RKO (cell line): ENCODE results near the gene SHQ1.
"Not testable (repeated sequence)": the region's sequence is repeated elsewhere in the genome, so short reads cannot be mapped to it uniquely, and the experiment has no call there.

Experiments
- DNase-seq: peaks from one replicate; pipeline ENCODE4 v3.0.0-alpha.2; 2016; ENCODE audit warnings: low spot score

Gene SHQ1

DNA sequence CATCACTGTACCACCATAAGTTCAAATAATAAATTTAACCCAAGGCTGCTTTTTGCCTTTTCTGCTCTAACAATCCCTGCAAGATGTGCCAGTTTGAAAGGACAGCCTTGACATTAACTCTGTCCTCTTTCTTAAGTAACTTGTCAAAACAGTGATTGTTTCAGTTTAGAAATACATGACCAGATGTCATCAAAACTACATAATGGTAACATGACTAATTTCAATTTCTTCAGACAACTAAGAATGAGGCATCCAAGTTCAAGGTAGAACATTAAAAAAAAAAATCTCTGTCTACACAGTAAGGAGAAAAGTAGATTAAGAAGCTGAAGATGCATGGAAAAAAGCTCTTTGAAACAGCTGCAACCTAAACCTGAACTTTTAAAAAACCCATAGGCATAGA lies 47.4 kb downstream of the SHQ1 start:
- no peak for DNase-seq

DNA sequence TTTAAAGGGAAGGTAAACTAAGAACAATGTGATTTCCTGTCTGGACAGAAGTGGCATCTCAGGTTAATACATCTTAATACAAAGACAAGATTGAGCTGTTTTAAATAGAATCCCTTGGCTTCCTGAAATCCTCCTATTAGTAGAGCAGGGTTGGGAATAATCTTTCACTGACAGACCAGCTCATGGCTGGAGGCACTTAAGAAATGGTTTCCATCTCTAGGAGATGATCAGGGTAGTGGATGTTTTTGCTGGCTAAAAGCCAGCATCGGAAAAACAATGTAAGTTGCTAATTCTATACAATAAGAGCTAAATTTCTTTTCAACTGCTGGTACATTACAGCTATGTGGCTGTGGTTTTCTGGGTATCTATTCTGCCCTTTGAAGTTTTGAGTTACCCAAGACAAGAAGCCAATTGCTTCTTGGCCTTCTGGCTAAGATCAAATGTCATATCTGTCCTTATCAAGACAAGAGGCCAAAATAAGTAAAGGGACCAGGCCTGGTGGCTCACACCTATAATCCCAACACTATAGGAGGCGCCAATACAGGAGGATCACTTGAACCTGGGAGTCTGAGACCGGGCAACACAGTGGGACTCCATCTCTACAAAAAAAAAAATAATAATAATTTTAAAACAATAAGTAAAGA lies 49.6 kb downstream of the SHQ1 start:
- no peak for DNase-seq

DNA sequence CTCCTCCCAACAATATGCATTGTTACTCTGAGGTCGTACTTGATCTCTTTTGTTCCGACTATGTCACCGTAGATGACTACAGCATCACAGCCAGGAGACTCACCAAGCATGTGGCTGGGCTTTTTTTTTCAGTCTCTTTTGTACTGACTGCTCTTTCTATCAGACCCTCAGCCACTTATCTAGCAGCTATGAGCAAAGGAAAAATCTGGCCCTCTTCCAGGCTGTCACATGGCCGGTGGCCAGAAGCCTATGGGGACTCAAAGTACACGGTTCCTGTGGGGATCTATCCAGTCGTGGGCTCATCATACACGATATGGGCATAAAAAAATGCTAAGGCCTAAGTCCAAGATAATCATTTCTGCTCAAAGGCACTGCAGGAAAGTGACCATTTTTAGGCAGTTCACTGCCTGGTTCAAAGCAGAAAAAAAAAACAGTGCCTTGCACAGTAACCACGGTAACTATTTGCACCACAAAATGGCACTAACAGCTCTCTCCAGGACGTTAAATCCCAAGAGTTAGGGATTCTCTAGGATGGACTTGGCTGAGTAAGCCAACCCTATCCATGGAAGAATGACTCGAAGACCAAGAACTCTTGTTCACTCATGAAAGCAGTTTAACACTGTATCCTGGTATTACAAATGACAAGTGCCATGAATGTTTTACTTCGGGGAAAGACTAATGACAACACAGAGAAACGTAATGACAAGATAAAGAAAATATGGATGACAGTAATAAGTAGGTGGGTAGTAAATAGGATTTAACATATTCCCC lies 50.3 kb downstream of the SHQ1 start:
- DNase-seq, result peak; percentile 2

DNA sequence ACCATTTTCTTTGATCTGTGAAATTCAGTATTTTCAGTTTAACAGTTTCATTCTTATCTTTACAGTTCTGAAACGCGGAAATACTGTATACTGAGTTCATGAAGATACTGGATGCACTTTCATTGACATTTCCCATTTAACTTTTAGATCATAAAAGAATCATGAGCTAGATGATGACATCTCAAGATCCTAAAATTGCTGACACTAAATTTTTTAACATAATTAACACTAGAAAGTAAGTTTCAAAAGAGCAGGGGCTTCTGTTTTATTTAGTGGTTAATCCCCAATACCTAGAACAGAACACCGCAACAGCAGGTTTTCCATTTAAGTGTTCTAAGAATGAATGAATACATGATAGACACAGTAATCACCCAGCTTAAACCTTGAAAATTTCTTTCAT lies 54.2 kb downstream of the SHQ1 start:
- no peak for DNase-seq

DNA sequence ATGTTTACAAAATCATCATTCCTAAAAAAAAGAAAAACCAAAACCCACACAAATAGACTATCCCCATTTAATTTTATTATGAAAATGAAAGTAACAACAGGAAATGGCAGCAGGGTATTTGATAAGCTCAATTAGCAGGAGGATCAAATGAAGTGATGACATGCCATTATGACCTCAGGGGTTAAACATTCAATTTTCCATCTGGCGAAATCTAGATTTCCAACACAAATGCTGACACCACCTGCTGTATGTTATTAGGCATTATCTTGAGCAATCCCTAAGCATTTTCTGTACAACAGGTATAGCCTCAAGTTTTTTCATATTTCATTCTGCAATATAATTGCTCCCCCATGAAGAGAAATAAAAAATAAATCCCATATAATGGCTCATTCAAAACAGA lies 57.1 kb downstream of the SHQ1 start:
- DNase-seq, result peak; percentile 9

DNA sequence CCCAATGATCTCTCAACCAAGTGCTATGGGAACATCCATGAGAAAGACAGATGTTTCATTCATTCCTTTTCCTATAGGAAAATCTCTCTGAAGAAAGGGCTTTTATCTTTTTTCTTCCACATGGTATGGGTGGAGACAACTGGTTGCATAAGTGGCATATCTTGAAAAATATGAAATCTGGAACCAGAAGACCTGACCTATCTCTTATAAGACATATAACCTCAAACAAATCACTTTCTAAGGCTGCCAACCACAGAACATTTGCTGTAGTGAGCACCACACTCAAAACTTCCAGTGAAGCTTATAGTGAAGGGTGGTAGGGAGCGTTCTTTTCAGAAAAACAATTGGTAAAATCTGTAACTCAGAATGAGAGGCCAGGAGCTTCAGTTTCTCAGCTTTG lies 58.5 kb downstream of the SHQ1 start:
- no peak for DNase-seq

DNA sequence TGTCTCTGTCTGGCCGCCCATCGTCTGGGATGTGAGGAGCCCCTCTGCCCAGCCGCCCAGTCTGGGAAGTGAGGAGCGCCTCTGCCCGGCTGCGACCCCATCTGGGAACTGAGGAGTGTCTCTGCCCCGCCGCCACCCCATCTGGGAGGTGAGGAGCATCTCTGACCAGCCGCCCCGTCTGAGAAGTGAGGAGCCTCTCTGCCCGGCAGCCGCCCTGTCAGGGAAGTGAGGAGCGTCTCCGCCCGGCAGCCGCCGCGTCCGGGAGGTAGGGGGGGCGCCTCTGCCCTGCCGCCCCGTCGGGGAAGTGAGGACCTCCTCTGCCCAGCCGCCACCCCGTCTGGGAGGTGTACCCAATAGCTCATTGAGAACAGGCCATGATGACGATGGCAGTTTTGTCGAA lies 60.0 kb downstream of the SHQ1 start:
- DNase-seq, result not testable (repeated sequence)

DNA sequence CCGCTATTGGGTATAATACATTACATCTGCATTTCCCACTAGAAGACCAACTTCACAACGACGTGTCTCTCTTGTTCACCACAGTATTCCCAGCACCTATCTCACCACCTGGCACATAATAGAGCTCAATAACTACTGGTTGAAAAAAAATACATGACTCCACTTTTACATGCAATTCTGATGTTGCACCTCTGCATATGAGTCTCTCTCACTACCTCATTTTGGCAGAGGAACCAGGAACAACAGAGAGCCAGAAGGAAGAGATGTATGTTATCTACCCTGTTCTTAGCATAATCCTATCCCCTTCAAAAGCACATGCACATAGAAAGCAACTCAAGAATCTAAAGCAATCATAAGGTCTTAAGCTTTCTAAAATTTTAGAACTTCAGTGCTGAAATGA lies 61.6 kb downstream of the SHQ1 start:
- DNase-seq, result no peak

DNA sequence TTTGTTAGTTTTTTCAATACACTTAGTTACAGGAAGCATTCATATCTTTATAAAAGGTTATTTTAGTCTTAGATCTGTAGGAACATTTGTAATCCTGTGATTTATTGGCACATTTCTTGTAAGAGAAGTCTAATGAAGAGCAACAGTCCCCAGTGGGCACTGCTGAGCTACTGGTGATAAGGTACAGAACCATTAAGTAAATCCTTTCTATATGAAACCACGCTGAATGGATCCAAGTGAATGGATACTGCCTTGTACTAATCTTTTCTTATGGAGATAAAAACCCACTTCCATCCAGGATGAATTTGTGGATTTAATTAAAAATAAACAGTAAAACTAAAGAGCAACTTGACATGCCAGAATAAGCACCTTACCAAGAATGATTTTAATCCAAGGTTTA lies 64.0 kb downstream of the SHQ1 start:
- no peak for DNase-seq

DNA sequence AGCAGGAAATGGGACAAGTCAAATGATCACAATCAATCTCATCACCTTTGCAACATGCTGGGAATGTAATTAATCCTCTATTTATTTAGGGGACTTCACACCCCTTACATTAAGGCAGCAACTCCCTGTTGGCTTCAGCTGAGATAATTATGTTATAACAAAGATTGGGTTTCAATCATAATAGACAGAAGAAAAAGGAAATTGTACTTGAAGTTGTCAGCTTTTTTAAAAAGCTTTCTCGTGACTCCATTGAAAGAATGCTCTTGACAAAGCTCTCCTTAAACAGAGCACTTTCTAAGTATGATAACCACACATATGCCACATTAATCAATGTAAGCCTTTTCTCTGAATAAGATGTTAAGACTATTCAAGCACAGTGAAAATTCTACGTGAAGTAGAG lies 65.7 kb downstream of the SHQ1 start:
- no peak for DNase-seq

DNA sequence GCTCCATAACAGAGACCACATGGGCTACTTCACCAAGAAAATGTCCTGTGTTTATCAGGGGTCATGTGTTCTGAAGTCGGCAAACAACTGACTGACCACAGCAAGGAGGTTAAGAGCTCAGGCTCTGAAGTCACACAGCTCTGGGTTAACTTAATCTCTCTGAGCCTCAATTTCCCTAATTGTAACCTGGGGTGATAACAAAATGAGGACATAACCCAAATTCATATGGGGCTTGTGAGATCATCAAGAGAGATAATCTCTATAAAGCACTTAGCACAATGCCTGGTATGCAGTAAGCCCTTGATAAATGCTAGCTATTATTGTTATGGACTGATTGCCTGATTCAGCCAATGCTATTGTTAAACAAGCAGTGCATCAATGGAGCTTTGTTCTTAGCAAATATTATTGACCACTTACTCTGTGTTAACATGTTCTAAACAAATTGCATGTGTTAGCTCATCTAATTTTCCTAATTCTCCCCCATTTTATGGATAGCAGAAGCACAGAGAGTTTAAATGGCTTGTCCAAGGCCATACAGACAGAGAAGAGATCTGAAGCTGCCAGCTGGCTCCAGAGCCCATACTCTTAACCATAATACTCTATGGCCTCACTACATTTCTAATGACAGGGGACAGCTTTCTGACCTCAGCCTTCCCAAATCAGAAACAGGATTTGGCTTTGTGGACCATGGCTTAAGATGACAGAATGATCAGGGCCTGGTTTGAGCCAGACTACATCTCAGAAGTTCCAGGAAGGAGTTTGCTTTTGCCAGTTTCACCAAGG lies 78.3 kb downstream of the SHQ1 start:
- DNase-seq, result no peak

DNA sequence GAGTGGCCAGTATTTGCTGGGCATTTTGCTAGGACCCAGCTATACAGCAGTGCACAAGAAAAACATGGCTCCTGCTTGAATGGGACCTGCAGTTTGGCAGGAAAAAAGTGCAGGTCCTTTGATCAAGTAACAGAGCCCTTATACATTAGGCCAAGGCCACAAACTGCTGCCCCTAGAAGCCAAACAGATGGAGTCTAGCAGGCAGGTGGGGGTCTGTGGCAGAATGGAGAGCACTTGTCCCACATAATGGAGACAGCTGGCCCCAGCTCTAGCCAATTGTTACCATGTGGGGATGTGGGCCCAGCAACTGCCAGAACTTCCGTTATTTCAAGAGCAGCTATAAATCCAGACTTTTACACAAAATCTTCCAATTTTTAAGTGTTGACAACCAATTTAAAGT lies 79.3 kb downstream of the SHQ1 start:
- no peak for DNase-seq

DNA sequence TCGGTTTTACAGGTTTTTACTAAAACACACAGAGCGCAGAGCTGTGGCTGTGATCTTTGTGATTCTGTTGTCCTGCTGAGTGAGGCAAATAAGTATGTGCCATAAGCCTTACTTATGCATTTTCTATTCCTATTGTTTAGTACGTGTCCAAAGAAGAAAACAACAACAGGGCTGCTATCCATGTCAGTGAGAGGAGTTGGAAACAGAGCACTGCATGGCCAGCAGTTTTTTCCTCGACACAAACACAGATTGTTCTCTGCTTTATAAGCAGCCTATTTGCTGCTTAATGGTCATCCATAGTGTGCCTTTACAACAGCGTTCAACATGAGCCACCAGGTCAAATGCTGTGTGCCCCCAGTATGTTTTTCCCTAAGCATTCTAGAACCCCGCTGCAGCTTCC lies 79.8 kb downstream of the SHQ1 start:
- no peak for DNase-seq

DNA sequence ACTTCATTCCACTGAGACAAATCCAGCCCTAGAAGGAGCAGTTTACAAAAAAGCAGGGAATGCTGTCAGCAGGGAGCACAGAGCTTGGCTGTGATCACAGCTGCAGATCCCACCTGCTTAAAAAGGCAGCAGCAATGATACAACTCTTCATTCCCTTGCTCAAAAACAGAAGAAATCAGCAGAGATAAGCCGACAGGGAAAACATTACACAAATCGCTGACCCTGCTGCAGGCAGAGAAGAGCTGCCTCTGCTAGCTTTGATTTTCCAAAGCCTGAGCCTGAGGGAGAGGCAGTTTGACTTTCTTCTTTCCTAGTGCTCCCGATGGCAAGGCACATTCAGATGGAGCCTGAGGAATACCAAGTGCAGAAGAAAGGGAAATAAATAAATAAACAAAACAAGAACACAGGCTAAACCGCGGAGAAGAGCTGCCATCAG lies 80.2 kb downstream of the SHQ1 start:
- no peak for DNase-seq

DNA sequence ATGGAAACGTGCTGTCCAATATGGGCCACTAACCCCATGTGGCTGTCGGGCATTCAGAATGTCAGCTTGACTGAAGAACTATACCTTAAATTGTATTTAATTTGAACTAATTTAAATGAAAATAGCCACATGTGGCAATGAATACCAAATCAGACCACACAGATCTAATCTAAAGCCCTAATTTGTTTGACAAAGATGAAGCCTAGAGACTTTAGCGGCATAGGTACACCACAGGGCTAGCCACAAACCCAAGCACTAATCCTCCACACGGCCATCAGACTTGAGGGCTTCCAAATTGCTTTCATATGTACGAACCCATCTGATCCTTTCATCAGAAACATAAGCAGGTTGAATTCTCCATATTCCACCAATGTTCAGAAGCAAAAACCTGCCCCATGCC lies 81.4 kb downstream of the SHQ1 start:
- no peak for DNase-seq

DNA sequence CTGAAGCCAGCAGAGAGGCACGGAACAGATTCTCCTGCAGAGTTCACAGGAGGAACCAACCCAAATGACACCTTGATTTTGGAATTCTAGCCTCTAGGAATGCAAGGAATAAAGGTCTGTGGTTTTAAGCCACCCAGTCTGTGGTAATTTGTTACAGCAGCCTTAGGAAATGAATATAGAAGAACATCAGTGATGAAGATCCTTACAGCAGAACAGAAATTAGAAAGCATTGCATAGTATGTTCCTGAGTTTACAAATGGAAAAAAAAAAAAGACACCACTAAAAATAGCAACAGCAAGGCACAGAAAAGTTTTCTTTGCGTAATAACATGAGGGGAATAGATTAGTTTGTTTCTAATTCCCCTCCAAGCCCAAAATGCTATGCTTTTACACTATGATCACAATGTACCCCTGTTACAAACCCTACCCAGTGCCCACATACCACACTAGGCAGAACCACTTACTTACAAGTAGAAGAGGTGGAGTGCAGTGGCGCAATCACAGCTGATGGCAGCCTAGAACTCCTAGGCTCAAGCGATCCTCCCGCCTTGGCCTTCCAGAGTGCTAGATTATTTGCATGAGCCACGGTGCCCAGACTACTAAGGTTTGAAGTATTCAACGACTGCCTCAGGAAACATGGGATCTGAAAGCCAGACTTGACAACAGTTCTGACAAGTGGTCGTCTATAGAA lies 84.3 kb downstream of the SHQ1 start:
- DNase-seq, result no peak

DNA sequence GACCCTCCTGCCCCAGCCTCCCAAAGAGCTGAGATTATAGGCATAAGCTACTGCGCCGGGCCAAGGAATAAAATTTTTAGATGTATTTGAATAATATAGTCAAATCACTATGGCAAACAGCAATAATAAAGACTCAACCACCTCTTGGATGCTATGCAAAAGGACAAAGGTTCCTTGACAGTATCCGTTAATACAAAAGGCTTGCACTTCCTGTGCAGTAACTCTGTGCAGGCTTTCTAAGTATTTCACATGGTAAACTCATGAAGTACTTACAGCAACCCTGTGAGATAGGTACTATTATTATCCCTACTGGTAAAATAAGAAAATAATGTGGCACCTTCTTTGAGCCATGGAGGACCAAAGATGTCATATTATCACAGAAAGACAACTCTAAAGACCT lies 86.8 kb downstream of the SHQ1 start:
- DNase-seq, result no peak

DNA sequence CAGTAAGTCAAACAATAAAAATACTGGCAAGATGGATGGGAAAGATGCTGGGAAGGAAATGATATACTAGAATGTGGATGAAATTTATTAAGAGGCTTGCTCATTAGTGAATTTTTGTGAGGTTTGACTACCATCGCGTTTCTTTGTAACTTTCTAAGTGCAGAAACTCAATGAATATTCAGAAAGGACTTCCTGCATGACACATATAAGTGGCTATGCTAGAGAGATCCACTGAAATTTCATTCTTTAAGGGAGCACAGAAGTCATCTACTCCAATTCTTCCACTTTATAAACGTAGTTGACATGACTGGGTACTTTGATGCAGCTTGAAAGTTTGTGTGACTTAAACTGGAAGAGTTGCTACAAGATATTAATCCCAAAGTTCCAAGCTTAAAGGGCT lies 88.0 kb downstream of the SHQ1 start:
- no peak for DNase-seq

DNA sequence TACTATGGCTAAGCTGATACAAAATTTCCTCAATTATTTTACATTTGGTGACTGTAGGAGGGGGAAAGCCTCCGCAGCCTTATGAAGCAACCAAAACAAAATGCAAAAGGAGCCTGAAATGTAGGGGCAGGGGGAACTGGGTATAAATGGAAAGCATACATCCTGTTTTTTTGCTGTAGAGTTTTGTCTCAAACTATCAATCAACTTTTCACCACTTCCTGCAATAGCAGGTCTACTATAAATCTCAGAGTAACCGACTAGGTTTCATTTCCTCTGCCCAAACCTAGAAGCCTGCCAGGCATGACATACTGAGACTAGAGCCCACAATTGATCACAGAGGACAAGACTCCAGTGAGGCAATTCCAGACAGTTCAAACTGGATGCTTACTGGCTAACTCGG lies 91.3 kb downstream of the SHQ1 start:
- DNase-seq, result no peak

DNA sequence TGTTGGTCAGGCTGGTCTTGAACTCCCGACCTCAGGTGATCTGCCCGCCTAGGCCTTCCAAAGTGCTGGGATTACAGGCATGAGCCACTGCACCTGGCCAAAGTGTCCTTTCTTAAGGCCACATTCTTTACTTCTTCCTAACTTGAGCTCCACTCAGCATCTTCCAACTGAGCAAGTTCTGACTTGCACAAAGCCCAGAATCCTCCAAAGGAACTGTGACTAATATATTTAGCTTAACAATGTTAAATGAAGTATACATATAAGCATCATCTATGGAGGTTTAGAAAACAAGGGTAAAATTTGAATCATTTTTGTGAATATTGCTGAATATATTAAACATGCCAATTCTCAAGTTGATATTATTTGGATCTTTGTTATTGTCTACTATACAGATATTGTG lies 93.7 kb downstream of the SHQ1 start:
- DNase-seq, result no peak

DNA sequence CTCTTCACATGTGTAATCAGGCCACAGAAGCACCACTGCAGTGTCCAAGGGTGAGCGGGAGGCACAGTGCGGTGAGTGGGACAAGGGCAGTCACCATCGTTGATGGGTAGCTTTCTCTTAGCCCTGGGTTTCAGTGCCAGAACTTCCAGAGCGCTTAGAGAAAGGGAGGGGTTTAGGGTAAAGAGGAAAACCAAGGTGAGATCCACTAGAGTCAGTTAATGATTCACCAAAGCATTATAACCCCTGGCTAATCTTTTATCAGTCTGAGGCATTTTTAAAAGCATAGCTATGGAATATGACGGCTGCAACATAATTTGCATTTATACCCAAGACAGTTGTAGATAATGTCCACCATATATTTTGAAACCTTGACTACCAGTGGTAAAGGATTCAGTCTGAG lies 94.8 kb downstream of the SHQ1 start:
- no peak for DNase-seq

DNA sequence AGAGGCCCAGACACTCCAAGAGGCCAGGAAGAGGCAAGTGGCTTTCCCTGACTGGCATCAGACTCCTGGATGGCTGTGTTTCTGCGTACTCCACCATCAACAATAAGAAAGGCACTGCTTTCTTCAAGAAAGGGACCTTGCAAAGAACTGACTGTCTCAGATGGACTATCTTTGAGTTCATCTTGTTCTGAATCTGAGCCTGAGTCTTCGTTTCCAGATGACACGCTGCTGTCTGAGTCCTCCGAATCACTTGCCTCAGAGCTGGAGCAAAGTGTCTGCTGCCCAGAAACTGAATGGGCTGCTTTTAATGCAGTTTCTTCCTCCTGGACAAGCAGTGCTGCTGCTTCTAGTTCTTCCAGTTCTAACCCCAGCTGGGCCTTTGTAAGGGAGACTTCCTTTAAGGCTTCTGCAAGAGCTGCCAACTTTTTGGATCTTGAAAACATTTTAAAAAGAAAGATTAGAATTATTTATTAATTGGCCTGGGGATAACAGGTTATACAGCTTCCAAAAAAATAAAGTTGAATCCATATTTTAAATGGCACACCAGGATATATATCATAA lies 97.8 kb downstream of the SHQ1 start:
- DNase-seq, result no peak
